ENCODE data around the gene DCUN1D3. TPM values are rescaled to one million over a fixed set of nuclear protein-coding genes. Genes with fewer than 3 reads are reported as not detected.
"Not testable (repeated sequence)": the region's sequence is repeated elsewhere in the genome, so short reads cannot be mapped to it uniquely, and the experiment has no call there.

DCUN1D3 gene
- 1 to 10 TPM; 9.0 to 9.6 (median 9.3) TPM for polyA plus RNA-seq (ENCODE audit: insufficient read length in 3 of 3)

GRCh38 chr16:20900299-20901067 is at the start of gene DCUN1D3, which contains the start of gene LYRM1:
Gene DCUN1D3, minus strand, starts transcription at chr16:20900358. Its CDS starts 37,820 bp downstream, at chr16:20862538.
Gene LYRM1, plus strand, starts transcription at chr16:20900771. Its CDS starts 14,785 bp downstream, at chr16:20915556.
- DNase-seq (ENCODE audit: low read depth in 3 of 3, low spot score in 2 of 3), result peak; percentile 96 to 99 (median 98)

- DNase-seq (ENCODE audit: low read depth in 3 of 3, low spot score in 2 of 3), result no peak
These were observed 49.5 kb upstream of the DCUN1D3 start for GRCh38 chr16:20949660-20950059.

- no peak for DNase-seq (ENCODE audit: low read depth in 3 of 3, low spot score in 2 of 3)
These were observed 48.3 kb upstream of the DCUN1D3 start for GRCh38 chr16:20948444-20948843.

- DNase-seq (ENCODE audit: low read depth in 3 of 3, low spot score in 2 of 3), result no peak
These were observed 46.0 kb upstream of the DCUN1D3 start for GRCh38 chr16:20946015-20946629.

GRCh38 chr16:20945575-20945875 is 45.4 kb upstream of the DCUN1D3 start:
- DNase-seq (ENCODE audit: low read depth in 3 of 3, low spot score in 2 of 3), result not testable (repeated sequence)

- no peak for DNase-seq (ENCODE audit: low read depth in 3 of 3, low spot score in 2 of 3)
These were observed 44.9 kb upstream of the DCUN1D3 start for GRCh38 chr16:20944861-20945574.

- no peak for DNase-seq (ENCODE audit: low read depth in 3 of 3, low spot score in 2 of 3)
These were observed 42.1 kb upstream of the DCUN1D3 start for GRCh38 chr16:20942256-20942655.

- no peak for DNase-seq (ENCODE audit: low read depth in 3 of 3, low spot score in 2 of 3)
These were observed 41.4 kb upstream of the DCUN1D3 start for GRCh38 chr16:20941636-20941926.

GRCh38 chr16:20940871-20941635 is 40.9 kb upstream of the DCUN1D3 start:
- no peak for DNase-seq (ENCODE audit: low read depth in 3 of 3, low spot score in 2 of 3)

- no peak for DNase-seq (ENCODE audit: low read depth in 3 of 3, low spot score in 2 of 3)
These were observed 39.5 kb upstream of the DCUN1D3 start for GRCh38 chr16:20939611-20940010.

GRCh38 chr16:20938426-20938825 is 38.3 kb upstream of the DCUN1D3 start:
- DNase-seq (ENCODE audit: low read depth in 3 of 3, low spot score in 2 of 3), result no peak

- DNase-seq (ENCODE audit: low read depth in 3 of 3, low spot score in 2 of 3), result no peak
These were observed 37.6 kb upstream of the DCUN1D3 start for GRCh38 chr16:20937736-20938135.

GRCh38 chr16:20933589-20933988 is 33.4 kb upstream of the DCUN1D3 start:
- DNase-seq (ENCODE audit: low read depth in 3 of 3, low spot score in 2 of 3), result no peak

GRCh38 chr16:20931066-20931600 is 31.0 kb upstream of the DCUN1D3 start:
- DNase-seq (ENCODE audit: low read depth in 3 of 3, low spot score in 2 of 3), result no peak

GRCh38 chr16:20930365-20930690 is 30.2 kb upstream of the DCUN1D3 start:
- DNase-seq (ENCODE audit: low read depth in 3 of 3, low spot score in 2 of 3), result no peak

GRCh38 chr16:20929676-20930364 is 29.7 kb upstream of the DCUN1D3 start:
- DNase-seq (ENCODE audit: low read depth in 3 of 3, low spot score in 2 of 3), result not testable (repeated sequence)

- no peak for DNase-seq (ENCODE audit: low read depth in 3 of 3, low spot score in 2 of 3)
These were observed 28.7 kb upstream of the DCUN1D3 start for GRCh38 chr16:20928774-20929411.

- DNase-seq (ENCODE audit: low read depth in 3 of 3, low spot score in 2 of 3), result no peak
These were observed 25.6 kb upstream of the DCUN1D3 start for GRCh38 chr16:20925751-20926150.

GRCh38 chr16:20923876-20924275 is 23.7 kb upstream of the DCUN1D3 start:
- no peak for DNase-seq (ENCODE audit: low read depth in 3 of 3, low spot score in 2 of 3)

- DNase-seq (ENCODE audit: low read depth in 3 of 3, low spot score in 2 of 3), result no peak
These were observed 20.6 kb upstream of the DCUN1D3 start for GRCh38 chr16:20920799-20921198.

Measured in right renal cortex interstitium (tissue), 3 donors.